Measurements from ENCODE around the gene CDH23. TPM values are rescaled to one million over a fixed set of nuclear protein-coding genes. Genes with fewer than 3 reads are reported as not detected.

The CDH23 gene
- total and polyA plus RNA-seq, 4 experiments from 2014 or later, result 1.8 to 5.4 (median 3.6) TPM

- H3K4me1 ChIP-seq (ENCODE audit: insufficient read depth, low read length), result no peaks in the 10 kb centered on the region
- Mint-ChIP-seq H3K4me1 (peaks cover 0 to 4% (median 0%) of the 10 kb centered on the region in 4 donors), H3K27me3 (peaks cover 0 to 24% of the 10 kb centered on the region in 2 donors), H3K9me3 (no peaks in the 10 kb centered on the region), H3K36me3 (no peaks in the 10 kb centered on the region), H3K4me3 (no peak overlapping the region), H3K27ac (no peak overlapping the region)
- ChIA-PET POLR2A (ENCODE audit: partially characterized antibody) (no interaction called here), CTCF (ENCODE audit: partially characterized antibody) (no interaction called here)
- intact Hi-C loops (cut with micrococcal nuclease), result no loop called here
- no peak overlapping the region for H3K27ac ChIP-seq (ENCODE audit: low read depth, low read length)
- H3K27me3 ChIP-seq (ENCODE audit: insufficient read depth, low read length), result no peaks in the 10 kb centered on the region
- no peaks in the 10 kb centered on the region for H3K36me3 ChIP-seq (ENCODE audit: insufficient read depth, low read length)
- no peak overlapping the region for H3K4me3 ChIP-seq (ENCODE audit: low read length in 2 of 2)
- no peaks in the 10 kb centered on the region for H3K9me3 ChIP-seq (ENCODE audit: control insufficient read depth in 1 of 2, low read length in 2 of 2)
- DNase-seq, result no peak
Measured at GRCh38 chr10:71429304-71429703, 32.6 kb downstream of the CDH23 start.

DNA sequence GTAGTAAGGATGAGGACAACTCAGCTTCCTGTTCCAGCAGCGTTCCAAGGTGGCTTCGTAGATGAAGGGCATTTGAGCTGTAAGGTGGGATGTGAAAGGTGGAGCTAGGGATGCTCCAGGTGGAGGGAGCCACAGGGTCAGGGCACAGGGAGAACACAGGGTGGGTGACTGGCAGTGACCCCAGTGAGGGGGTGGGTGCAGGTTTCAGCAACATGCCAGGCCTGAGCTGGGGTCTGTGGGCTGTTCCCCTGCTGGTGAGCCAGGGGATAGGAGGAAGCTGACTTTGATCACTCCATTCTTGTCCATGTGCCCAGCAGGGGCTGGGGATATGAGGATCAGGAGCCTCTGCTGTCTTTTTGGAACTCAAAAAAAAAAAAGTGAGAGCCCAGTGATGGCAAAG, 33.2 kb downstream of the CDH23 start:
- Histone ChIP-seq H3K27me3 (ENCODE audit: insufficient read depth, low read length) (no peaks in the 10 kb centered on the region), H3K36me3 (ENCODE audit: insufficient read depth, low read length) (no peaks in the 10 kb centered on the region), H3K4me3 (ENCODE audit: low read length in 2 of 2) (no peak overlapping the region), H3K9me3 (ENCODE audit: control insufficient read depth in 1 of 2, low read length in 2 of 2) (no peaks in the 10 kb centered on the region), H3K4me1 (ENCODE audit: insufficient read depth, low read length) (no peaks in the 10 kb centered on the region), H3K27ac (ENCODE audit: low read depth, low read length) (no peak overlapping the region)
- ChIA-PET POLR2A (ENCODE audit: partially characterized antibody) (no interaction called here), CTCF (ENCODE audit: partially characterized antibody) (no interaction called here)
- Mint-ChIP-seq H3K9me3 (no peaks in the 10 kb centered on the region), H3K4me3 (no peak overlapping the region), H3K4me1 (peaks cover 0 to 4% (median 0%) of the 10 kb centered on the region in 4 donors), H3K36me3 (no peaks in the 10 kb centered on the region), H3K27me3 (peaks cover 0 to 23% of the 10 kb centered on the region in 2 donors), H3K27ac (no peak overlapping the region)
- intact Hi-C loops (cut with micrococcal nuclease), result no loop called here
- no peak for DNase-seq

DNA sequence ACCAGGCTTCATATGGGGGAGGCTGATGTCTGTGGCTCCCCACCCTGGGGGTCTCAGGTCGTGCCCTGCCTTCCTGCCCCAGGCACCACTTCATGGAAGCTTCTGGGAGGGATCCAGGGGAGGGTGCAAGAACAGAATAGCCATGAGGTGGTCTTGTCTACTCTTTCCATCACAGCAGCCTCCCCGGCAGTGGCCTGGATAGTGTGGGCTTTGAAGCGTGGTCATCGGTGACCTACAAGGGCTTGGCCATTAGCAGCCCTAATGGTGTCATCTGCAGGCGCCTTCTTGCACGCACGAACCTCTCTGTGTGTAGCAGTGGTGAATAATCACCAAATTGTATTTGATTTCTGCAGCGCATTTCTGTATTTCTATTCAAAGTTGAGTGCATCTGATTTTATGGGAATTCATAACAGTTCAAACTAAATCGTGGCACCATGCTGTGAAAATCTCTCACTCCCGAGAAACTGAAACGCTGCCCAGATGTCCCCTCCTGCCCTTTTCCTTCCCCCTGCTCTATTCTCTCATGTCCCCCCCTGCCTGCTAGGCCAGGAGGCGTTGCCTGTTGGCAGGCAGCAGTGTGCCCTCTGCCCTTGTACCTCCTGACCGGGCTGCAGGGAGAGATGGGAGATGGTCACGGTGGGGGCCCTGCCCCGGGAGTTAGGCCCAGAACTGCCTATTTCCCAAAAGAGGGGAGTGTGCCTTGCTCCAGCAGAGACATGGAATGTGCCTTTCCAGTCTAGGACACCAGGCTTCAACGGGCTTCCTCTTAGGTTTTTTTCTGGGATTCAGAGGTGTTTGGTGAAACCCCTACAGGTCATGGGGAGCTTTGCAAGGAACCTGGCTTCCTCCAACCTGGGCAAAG, 34.8 kb downstream of the CDH23 start:
- Histone ChIP-seq H3K27ac (ENCODE audit: low read depth, low read length) (no peak overlapping the region), H3K4me1 (ENCODE audit: insufficient read depth, low read length) (no peaks in the 10 kb centered on the region), H3K4me3 (ENCODE audit: low read length in 2 of 2) (no peak overlapping the region), H3K27me3 (ENCODE audit: insufficient read depth, low read length) (no peaks in the 10 kb centered on the region), H3K36me3 (ENCODE audit: insufficient read depth, low read length) (no peaks in the 10 kb centered on the region), H3K9me3 (ENCODE audit: control insufficient read depth in 1 of 2, low read length in 2 of 2) (no peaks in the 10 kb centered on the region)
- ChIA-PET CTCF (ENCODE audit: partially characterized antibody) (no interaction called here), POLR2A (ENCODE audit: partially characterized antibody) (no interaction called here)
- Mint-ChIP-seq H3K9me3 (no peaks in the 10 kb centered on the region), H3K4me1 (peaks cover 0 to 4% (median 0%) of the 10 kb centered on the region in 4 donors), H3K36me3 (no peaks in the 10 kb centered on the region), H3K27me3 (peaks cover 0 to 20% of the 10 kb centered on the region in 2 donors), H3K27ac (no peak overlapping the region), H3K4me3 (no peak overlapping the region)
- intact Hi-C loops (cut with micrococcal nuclease), result no loop called here
- DNase-seq, result no peak

GRCh38 chr10:71432101-71432905, 35.6 kb downstream of the CDH23 start:
- H3K27ac ChIP-seq (ENCODE audit: low read depth, low read length), result no peak overlapping the region
- POLR2A ChIA-PET (ENCODE audit: partially characterized antibody), result no interaction called here
- Mint-ChIP-seq H3K4me3 (no peak overlapping the region), H3K27me3 (peaks cover 0 to 19% of the 10 kb centered on the region in 2 donors), H3K27ac (no peak overlapping the region), H3K4me1 (peaks cover 0 to 4% (median 0%) of the 10 kb centered on the region in 4 donors), H3K36me3 (no peaks in the 10 kb centered on the region), H3K9me3 (no peaks in the 10 kb centered on the region)
- DNase-seq, result no peak
- H3K4me1 ChIP-seq (ENCODE audit: insufficient read depth, low read length), result no peaks in the 10 kb centered on the region
- H3K9me3 ChIP-seq (ENCODE audit: control insufficient read depth in 1 of 2, low read length in 2 of 2), result no peaks in the 10 kb centered on the region
- intact Hi-C loops (cut with micrococcal nuclease), result no loop called here
- H3K4me3 ChIP-seq (ENCODE audit: low read length in 2 of 2), result no peak overlapping the region
- H3K27me3 ChIP-seq (ENCODE audit: insufficient read depth, low read length), result no peaks in the 10 kb centered on the region
- CTCF ChIA-PET (ENCODE audit: partially characterized antibody), result no interaction called here
- no peaks in the 10 kb centered on the region for H3K36me3 ChIP-seq (ENCODE audit: insufficient read depth, low read length)

DNA sequence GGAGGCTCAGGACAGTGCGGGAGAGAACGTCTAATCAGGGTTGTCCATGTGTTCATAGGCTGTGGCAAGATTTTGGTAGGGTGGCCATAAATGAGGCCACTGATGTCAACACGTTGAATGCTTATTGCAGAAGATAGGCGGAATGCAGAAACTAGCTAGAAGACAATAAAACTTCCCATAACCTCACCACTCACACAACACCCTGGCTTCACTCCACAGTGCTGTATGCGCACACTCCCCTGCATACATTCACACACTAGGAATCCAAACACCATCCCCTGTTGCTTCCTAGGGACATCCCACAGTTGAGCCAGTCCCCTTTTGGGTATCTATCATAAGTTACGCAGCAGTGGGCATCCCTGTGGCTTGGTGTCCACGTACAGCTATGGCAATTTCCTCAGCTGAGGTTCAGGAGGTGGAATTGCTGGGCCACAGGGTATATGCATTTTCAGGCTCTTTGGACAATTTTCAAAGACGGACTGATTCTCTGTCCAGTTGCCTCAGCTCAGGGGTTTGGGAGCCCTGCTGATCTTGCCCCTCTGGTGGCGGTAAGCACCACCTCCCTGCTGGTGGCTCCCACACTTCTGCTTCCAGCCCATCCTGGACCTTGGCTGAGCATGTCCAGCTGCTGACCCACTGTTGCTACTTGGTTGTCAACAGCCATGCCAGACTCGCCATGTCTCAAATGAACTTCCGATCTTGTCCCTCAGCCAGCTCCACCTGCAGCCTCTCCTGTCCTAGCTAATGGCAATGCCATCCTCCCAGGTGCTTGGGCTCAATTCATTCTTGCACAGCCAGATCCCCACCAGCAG, 36.4 kb downstream of the CDH23 start:
- Histone ChIP-seq H3K36me3 (ENCODE audit: insufficient read depth, low read length) (no peaks in the 10 kb centered on the region), H3K27ac (ENCODE audit: low read depth, low read length) (no peak overlapping the region), H3K4me1 (ENCODE audit: insufficient read depth, low read length) (no peaks in the 10 kb centered on the region), H3K4me3 (ENCODE audit: low read length in 2 of 2) (no peak overlapping the region), H3K9me3 (ENCODE audit: control insufficient read depth in 1 of 2, low read length in 2 of 2) (no peaks in the 10 kb centered on the region), H3K27me3 (ENCODE audit: insufficient read depth, low read length) (no peaks in the 10 kb centered on the region)
- Mint-ChIP-seq H3K4me3 (no peak overlapping the region), H3K36me3 (no peaks in the 10 kb centered on the region), H3K9me3 (no peaks in the 10 kb centered on the region), H3K4me1 (peaks cover 0 to 4% (median 0%) of the 10 kb centered on the region in 4 donors), H3K27me3 (peaks cover 0 to 18% of the 10 kb centered on the region in 2 donors), H3K27ac (no peak overlapping the region)
- CTCF ChIA-PET (ENCODE audit: partially characterized antibody), result no interaction called here
- POLR2A ChIA-PET (ENCODE audit: partially characterized antibody), result no interaction called here
- no peak for DNase-seq
- intact Hi-C loops (cut with micrococcal nuclease), result no loop called here

- Mint-ChIP-seq H3K4me3 (no peak overlapping the region), H3K9me3 (no peaks in the 10 kb centered on the region), H3K27ac (peak overlapping the region in 1 of 7 donors; percentile 6), H3K36me3 (no peaks in the 10 kb centered on the region), H3K4me1 (peaks cover 0 to 4% (median 0%) of the 10 kb centered on the region in 4 donors), H3K27me3 (peaks cover 0 to 16% of the 10 kb centered on the region in 2 donors)
- H3K9me3 ChIP-seq (ENCODE audit: control insufficient read depth in 1 of 2, low read length in 2 of 2), result no peaks in the 10 kb centered on the region
- H3K4me1 ChIP-seq (ENCODE audit: insufficient read depth, low read length), result no peaks in the 10 kb centered on the region
- H3K4me3 ChIP-seq (ENCODE audit: low read length in 2 of 2), result no peak overlapping the region
- H3K27ac ChIP-seq (ENCODE audit: low read depth, low read length), result no peak overlapping the region
- H3K36me3 ChIP-seq (ENCODE audit: insufficient read depth, low read length), result no peaks in the 10 kb centered on the region
- intact Hi-C loops (cut with micrococcal nuclease), result no loop called here
- ChIA-PET CTCF (ENCODE audit: partially characterized antibody) (no interaction called here), POLR2A (ENCODE audit: partially characterized antibody) (no interaction called here)
- no peaks in the 10 kb centered on the region for H3K27me3 ChIP-seq (ENCODE audit: insufficient read depth, low read length)
- no peak for DNase-seq
Measured at GRCh38 chr10:71433768-71434744, 37.3 kb downstream of the CDH23 start.

Measured in CD4-positive, alpha-beta memory T cell (primary cell).